HepG2 (cell line): ENCODE results near the gene ESRP2. TPM values are rescaled to one million over a fixed set of nuclear protein-coding genes. Genes with fewer than 3 reads are reported as not detected.

Experiments used
- EZH2 ChIP-seq: conservative IDR thresholded peaks from 2 replicates; pipeline ENCODE4 v1.6.1; 2012; ENCODE audit warnings: mild to moderate bottlenecking, low read depth, low read length, moderate library complexity
- HNRNPH1 ChIP-seq: fragments of 200-400 bp; formaldehyde crosslinking; optimal IDR thresholded peaks from 2 replicates; pipeline ENCODE3; 2017; ENCODE audit warnings: mild to moderate bottlenecking, low read depth, low read length
- IRF2 ChIP-seq: IDR thresholded peaks from 2 replicates; pipeline ENCODE4 v1.6.1; 2018; ENCODE audit warnings: missing genetic modification reagents, missing compliant biosample characterization
- KAT8 ChIP-seq: IDR thresholded peaks from 2 replicates; pipeline ENCODE4 v1.6.1; 2016; ENCODE audit warnings: missing genetic modification reagents, missing compliant biosample characterization
- KMT2B ChIP-seq: IDR thresholded peaks from 2 replicates; pipeline ENCODE4 v1.6.1; 2016; ENCODE audit warnings: missing genetic modification reagents, missing compliant biosample characterization
- MIXL1 ChIP-seq: IDR thresholded peaks from 2 replicates; pipeline ENCODE4 v1.6.1; 2016
- MXI1 ChIP-seq: IDR thresholded peaks from 3 replicates; pipeline ENCODE4 v1.6.1; 2012; ENCODE audit warnings: low read depth, low read length, inconsistent platforms, borderline replicate concordance
- NFE2L1 ChIP-seq: sonication (generic); formaldehyde crosslinking; IDR thresholded peaks from 2 replicates; pipeline ENCODE4 v1.4.0; 2020; ENCODE audit warnings: missing genetic modification reagents, mild to moderate bottlenecking, borderline replicate concordance
- NPAS2 ChIP-seq: sonication (generic); formaldehyde crosslinking; IDR thresholded peaks from 2 replicates; pipeline ENCODE4 v1.8.0; 2022; ENCODE audit warnings: mild to moderate bottlenecking, missing genetic modification reagents, borderline replicate concordance
- REXO4 ChIP-seq: sonication (generic); formaldehyde crosslinking; IDR thresholded peaks from 2 replicates; pipeline ENCODE4 v1.8.0; 2022; ENCODE audit warnings: missing genetic modification reagents, mild to moderate bottlenecking, borderline replicate concordance
- RNF2 ChIP-seq: fragments of 450-650 bp; conservative IDR thresholded peaks from 2 replicates; pipeline ENCODE4 v1.6.1; 2016; ENCODE audit warnings: low read depth
- SRSF1 ChIP-seq: fragments of 200-400 bp; formaldehyde crosslinking; optimal IDR thresholded peaks from 2 replicates; pipeline ENCODE3; 2017; ENCODE audit warnings: mild to moderate bottlenecking, low read depth, low read length, moderate library complexity
- TOPORS ChIP-seq: sonication (generic); formaldehyde crosslinking; IDR thresholded peaks from 2 replicates; pipeline ENCODE4 v1.8.0; 2023; ENCODE audit warnings: mild to moderate bottlenecking, missing genetic modification reagents
- ZBTB26 ChIP-seq: IDR thresholded peaks from 2 replicates; pipeline ENCODE4 v1.6.1; 2016; ENCODE audit warnings: missing compliant biosample characterization, missing genetic modification reagents, borderline replicate concordance
- ZC3H4 ChIP-seq: sonication (generic); formaldehyde crosslinking; IDR thresholded peaks from 2 replicates; pipeline ENCODE4 v1.4.0; 2020; ENCODE audit warnings: missing genetic modification reagents, borderline replicate concordance
- ZFP36L2 ChIP-seq: sonication (generic); formaldehyde crosslinking; IDR thresholded peaks from 2 replicates; pipeline ENCODE4 v1.4.0; 2020; ENCODE audit warnings: missing genetic modification reagents
- ZIK1 ChIP-seq: sonication (generic); formaldehyde crosslinking; IDR thresholded peaks from 2 replicates; pipeline ENCODE4 v1.5.0; 2020; ENCODE audit warnings: mild to moderate bottlenecking, low read depth, missing genetic modification reagents, borderline replicate concordance
- ZNF232 ChIP-seq: sonication (generic); formaldehyde crosslinking; IDR thresholded peaks from 2 replicates; pipeline ENCODE4 v1.4.0; 2020; ENCODE audit warnings: missing genetic modification reagents, borderline replicate concordance
- ZNF24 ChIP-seq: fragments of 450-650 bp; IDR thresholded peaks from 2 replicates; pipeline ENCODE4 v1.6.1; 2017; ENCODE audit warnings: antibody characterized with exemption, mild to moderate bottlenecking
- ZNF552 ChIP-seq: sonication (generic); formaldehyde crosslinking; IDR thresholded peaks from 2 replicates; pipeline ENCODE4 v1.9.0; 2022; ENCODE audit warnings: missing genetic modification reagents, mild to moderate bottlenecking, borderline replicate concordance
- ZNF572 ChIP-seq: sonication (generic); formaldehyde crosslinking; IDR thresholded peaks from 2 replicates; pipeline ENCODE4 v1.5.1; 2020; ENCODE audit warnings: mild to moderate bottlenecking, missing genetic modification reagents
- ZNF576 ChIP-seq: sonication (generic); formaldehyde crosslinking; IDR thresholded peaks from 2 replicates; pipeline ENCODE4 v1.4.0; 2020; ENCODE audit warnings: mild to moderate bottlenecking, missing genetic modification reagents
- ZNF616 ChIP-seq: sonication (generic); formaldehyde crosslinking; IDR thresholded peaks from 2 replicates; pipeline ENCODE4 v1.5.0; 2020; ENCODE audit warnings: low read depth, mild to moderate bottlenecking, missing genetic modification reagents
- ZNF740 ChIP-seq: sonication (generic); formaldehyde crosslinking; IDR thresholded peaks from 2 replicates; pipeline ENCODE4 v1.4.0; 2020; ENCODE audit warnings: missing genetic modification reagents
- ZNF768 ChIP-seq: sonication (generic); formaldehyde crosslinking; IDR thresholded peaks from 2 replicates; pipeline ENCODE4 v1.4.0; 2020; ENCODE audit warnings: missing genetic modification reagents
- ZNF788 ChIP-seq: sonication (generic); formaldehyde crosslinking; IDR thresholded peaks from 2 replicates; pipeline ENCODE4 v1.5.0; 2020; ENCODE audit warnings: mild to moderate bottlenecking, missing genetic modification reagents, borderline replicate concordance
- ZNF83 ChIP-seq: sonication (generic); formaldehyde crosslinking; IDR thresholded peaks from 2 replicates; pipeline ENCODE4 v1.4.0; 2020; ENCODE audit warnings: missing genetic modification reagents, mild to moderate bottlenecking, borderline replicate concordance
- polyA plus RNA-seq, 8 experiments: library from polyadenylated mRNA; depleted of rRNA in 3 of 8; stranded (reverse) in 7 of 8; unstranded in 1 of 8; fragments of >200 nt; fragmentation: Illumina TruSeq in 4 of 8; extraction: Trizol in 4 of 8; gene quantifications; 2 replicates each; pipeline versions ENCODE4 v1.2.1 to v1.2.3, GENCODE V29; 2011 to 2016; ENCODE audit warnings: low read depth in 4 of 8, missing spikeins in 1 of 8, mixed read lengths in 1 of 8; ENCODE audit not compliant: insufficient read depth in 1 of 8
- total RNA-seq, 5 experiments: library from RNA; depleted of rRNA; stranded (reverse); fragments of >200 nt; fragmentation: Illumina TruSeq; extraction: Trizol; gene quantifications; 2 replicates each; pipeline ENCODE4 v1.2.3, GENCODE V29; 2016; ENCODE audit warnings: low read depth in 1 of 5
- TF ChIP-seq, protein P1 (sequence below): sonication (generic); formaldehyde crosslinking; IDR thresholded peaks from 2 replicates; pipeline ENCODE4 v1.5.1; 2020; ENCODE audit warnings: missing genetic modification reagents, mild to moderate bottlenecking, borderline replicate concordance

Gene ESRP2
- total and polyA plus RNA-seq, 2 of the 13 experiments (the other 11 are each of a cell fraction or from before 2014, with no cell fraction given): 21.1 to 32.4 TPM

DNA sequence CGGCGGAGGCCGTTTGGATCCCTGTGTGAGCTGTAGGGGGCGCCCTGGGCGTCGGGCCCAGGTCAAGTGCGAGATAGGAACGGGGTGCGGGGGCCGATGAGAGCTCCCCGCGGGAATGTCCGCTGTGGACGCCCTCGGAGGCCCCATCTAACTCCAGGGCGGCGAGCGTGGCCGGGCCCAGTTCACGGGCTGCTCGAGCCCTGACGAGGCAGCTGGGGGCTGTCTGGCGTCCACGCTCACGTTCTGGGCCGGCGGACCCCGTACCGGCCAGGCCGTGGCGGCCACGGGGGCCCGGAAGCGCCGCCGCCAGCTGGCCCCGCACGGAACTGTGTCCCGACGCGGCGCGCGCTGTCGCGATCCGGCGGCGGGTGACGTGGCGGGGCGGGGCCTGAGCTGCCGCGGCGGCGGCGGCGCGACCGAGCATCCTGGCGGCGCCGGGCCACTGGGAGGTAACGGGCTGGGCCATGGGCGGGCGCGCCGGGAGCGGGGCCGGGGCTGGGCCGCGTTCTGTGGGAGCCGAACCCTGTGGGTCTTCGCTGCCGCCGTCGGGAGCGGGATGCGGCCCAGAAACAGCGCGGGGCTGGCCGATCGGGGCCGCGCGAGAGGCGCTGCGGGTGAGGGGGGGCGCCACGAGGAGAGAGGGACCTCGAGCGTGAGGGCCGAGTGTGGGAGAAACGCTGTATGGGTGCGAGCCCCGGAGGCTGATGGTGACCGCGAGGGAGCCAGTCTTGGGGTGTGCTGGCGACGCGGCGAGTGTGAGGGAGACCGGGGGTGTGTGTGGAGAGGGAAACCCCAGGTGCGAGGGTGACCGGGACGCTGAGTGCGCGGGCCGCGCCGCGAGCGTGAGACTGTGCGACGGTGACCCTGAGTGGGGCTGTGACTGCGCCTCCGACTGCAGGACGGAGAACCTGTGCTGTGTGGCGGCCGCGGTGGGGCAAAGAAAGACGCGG, 28.5 kb upstream of the ESRP2 start, which contains the start of gene SLC7A6 (continued):
- TF ChIP-seq ZNF740 (CRISPR knock-in tag) (peak; percentile 96), MXI1 (peak; percentile 17; the same call in 1 of the 3 replicates), NFE2L1 (CRISPR knock-in tag) (peak; percentile 89), RNF2 (peak; percentile 31; the same call in 1 of the 2 replicates), IRF2 (CRISPR knock-in tag) (peak; percentile 39; the same call in 1 of the 2 replicates), ZNF232 (CRISPR knock-in tag) (peak; percentile 58), ZNF83 (CRISPR knock-in tag) (peak; percentile 83; the same call in 1 of the 2 replicates), KAT8 (CRISPR knock-in tag) (peak; percentile 79), REXO4 (CRISPR knock-in tag) (peak; percentile 86; the same call in 1 of the 2 replicates), ZNF24 (0 out of 2 replicates have a peak, but pooled peaks have one; percentile 19), ZNF788 (CRISPR knock-in tag) (0 out of 2 replicates have a peak, but pooled peaks have one; percentile 62), NPAS2 (CRISPR knock-in tag) (no peak), MIXL1 (CRISPR knock-in tag) (peak; percentile 29; the same call in 1 of the 2 replicates), SRSF1 (peak; percentile 26), KMT2B (no peak; the same call in 1 of the 2 replicates), ZNF576 (CRISPR knock-in tag) (0 out of 2 replicates have a peak, but pooled peaks have one; percentile 77), ZIK1 (peak; percentile 63; the same call in 1 of the 2 replicates), HNRNPH1 (no peak), ZNF768 (CRISPR knock-in tag) (peak; percentile 67), ZFP36L2 (CRISPR knock-in tag) (0 out of 2 replicates have a peak, but pooled peaks have one; percentile 86), ZC3H4 (peak; percentile 97), TOPORS (CRISPR knock-in tag) (peak; percentile 86), ZNF616 (CRISPR knock-in tag) (peak; percentile 87; the same call in 1 of the 2 replicates), EZH2 (no peak), ZNF552 (CRISPR knock-in tag) (0 out of 2 replicates have a peak, but pooled peaks have one; percentile 67), ZBTB26 (0 out of 2 replicates have a peak, but pooled peaks have one; percentile 36), ZNF572 (CRISPR knock-in tag) (peak; percentile 85; the same call in 1 of the 2 replicates)
- TF ChIP-seq, protein P1, sequence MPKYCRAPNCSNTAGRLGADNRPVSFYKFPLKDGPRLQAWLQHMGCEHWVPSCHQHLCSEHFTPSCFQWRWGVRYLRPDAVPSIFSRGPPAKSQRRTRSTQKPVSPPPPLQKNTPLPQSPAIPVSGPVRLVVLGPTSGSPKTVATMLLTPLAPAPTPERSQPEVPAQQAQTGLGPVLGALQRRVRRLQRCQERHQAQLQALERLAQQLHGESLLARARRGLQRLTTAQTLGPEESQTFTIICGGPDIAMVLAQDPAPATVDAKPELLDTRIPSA: peak; percentile 59; the same call in 1 of the 2 replicates
